HCT116 (cell line): ENCODE measurements around the gene LDAF1. TPM values are rescaled to one million over a fixed set of nuclear protein-coding genes. Genes with fewer than 3 reads are reported as not detected.

Source experiments
- ATAC-seq: fragments of 200-7000 bp; cut with Tn5 transposase; 2 replicates; pipeline ENCODE4 v1.9.1; 2020; ENCODE audit warnings: mild to moderate bottlenecking, moderate library complexity
- BruUV-seq: library from RNA; stranded (reverse); fragments of 400-500 nt; replicated peaks from 2 replicates; lab custom pipeline; 2021; lab: Mats Ljungman, UMichigan
- CTCF ChIA-PET: fragments of 300-600 bp; sonication (Branson Sonifier 250); formaldehyde crosslinking; loops from one replicate; lab custom pipeline; 2021; ENCODE audit warnings: antibody characterized with exemption; lab: Charles Lee
- POLR2A ChIA-PET: fragments of 300-600, 350-600 bp; sonication (Branson Sonifier 250); formaldehyde crosslinking; loops from one replicate; lab custom pipeline; 2021; ENCODE audit warnings: antibody characterized with exemption; lab: Charles Lee
- RAD21 ChIA-PET, 2 experiments: fragments of 300-600 bp; sonication (Branson Sonifier 250); formaldehyde crosslinking; loops; one replicate each; lab custom pipeline; 2023; ENCODE audit warnings: low total read pairs in 2 of 2; ENCODE audit not compliant: uncharacterized antibody in 2 of 2, unreplicated experiment in 2 of 2, low non-redundant PET in 1 of 2; lab: Charles Lee
- DNase-seq: peaks from one replicate; pipeline ENCODE4 v3.0.0-alpha.2; 2010; ENCODE audit warnings: low read depth, low spot score
- H2AFZ ChIP-seq: fragments of 200-600 bp; shearing (Covaris generic), sonication (generic); 2 replicates; pipeline ENCODE4 v1.6.1; 2017; ENCODE audit warnings: low read depth, mixed run types, mixed read lengths, antibody characterized with exemption, low read length; ENCODE audit not compliant: poor library complexity, severe bottlenecking
- H3K27ac ChIP-seq: 2 replicates; pipeline ENCODE4 v1.5.1; 2012; ENCODE audit warnings: low read depth, low read length
- H3K27me3 ChIP-seq: fragments of 200-600 bp; sonication (generic); 2 replicates; pipeline ENCODE4 v1.6.1; 2016; ENCODE audit warnings: mixed run types, low read length, mixed read lengths; ENCODE audit not compliant: insufficient read depth
- H3K36me3 ChIP-seq, 2 experiments: fragments of 200-500 bp in 1 of 2; fragments of 200-600 bp in 1 of 2; sonication (Bioruptor generic) in 1 of 2; sonication (generic) in 1 of 2; 2 replicates each; pipeline versions ENCODE4 v1.5.1 to v1.6.1; 2014 to 2016; ENCODE audit warnings: low read length in 2 of 2, inconsistent platforms in 1 of 2, mixed read lengths in 1 of 2, mixed run types in 1 of 2; ENCODE audit not compliant: insufficient read depth in 2 of 2, control insufficient read depth in 1 of 2
- H3K4me1 ChIP-seq, 2 experiments: fragments of 200-600 bp in 1 of 2; sonication (generic) in 1 of 2; 2 replicates each; pipeline versions ENCODE4 v1.5.1 to v1.6.1; 2012 to 2017; ENCODE audit warnings: low read length in 2 of 2, inconsistent platforms in 1 of 2, mild to moderate bottlenecking in 1 of 2, mixed read lengths in 1 of 2, mixed run types in 1 of 2, moderate library complexity in 1 of 2; ENCODE audit not compliant: insufficient read depth in 2 of 2, control insufficient read depth in 1 of 2
- H3K4me2 ChIP-seq: fragments of 200-600 bp; sonication (generic); 2 replicates; pipeline ENCODE4 v1.6.1; 2017; ENCODE audit warnings: mixed run types, low read length, mixed read lengths
- H3K4me3 ChIP-seq, 2 experiments: fragments of 200-600 bp in 1 of 2; sonication (generic) in 1 of 2; replicated peaks in 1 of 2; 2 replicates each; pipeline ENCODE4 v1.5.1; 2011 to 2016; ENCODE audit warnings: low read length in 2 of 2, control low read depth in 1 of 2, low read depth in 1 of 2, mild to moderate bottlenecking in 1 of 2, mixed read lengths in 1 of 2, mixed run types in 1 of 2
- H3K79me2 ChIP-seq: fragments of 200-600 bp; sonication (generic); 2 replicates; pipeline ENCODE4 v1.6.1; 2017; ENCODE audit warnings: mild to moderate bottlenecking, mixed run types, low read length, moderate library complexity, mixed read lengths; ENCODE audit not compliant: insufficient read depth
- H3K9ac ChIP-seq: fragments of 200-600 bp; sonication (generic); 2 replicates; pipeline ENCODE4 v1.6.1; 2016; ENCODE audit warnings: low read length, mixed read lengths
- H3K9me2 ChIP-seq: fragments of 200-600 bp; sonication (generic), shearing (Covaris generic); 2 replicates; pipeline ENCODE4 v1.6.1; 2017; ENCODE audit warnings: mixed run types, mild to moderate bottlenecking, moderate library complexity; ENCODE audit not compliant: insufficient read depth
- H3K9me3 ChIP-seq, 2 experiments: fragments of 200-500 bp in 1 of 2; fragments of 200-600 bp in 1 of 2; sonication (Bioruptor generic) in 1 of 2; sonication (generic) in 1 of 2; 2 replicates each; pipeline ENCODE4 v1.6.1; 2014 to 2017; ENCODE audit warnings: low read length in 2 of 2, mixed read lengths in 2 of 2, inconsistent platforms in 1 of 2, low read depth in 1 of 2, mild to moderate bottlenecking in 1 of 2, mixed run types in 1 of 2, moderate library complexity in 1 of 2; ENCODE audit not compliant: control insufficient read depth in 1 of 2, insufficient read depth in 1 of 2
- H4K20me1 ChIP-seq: fragments of 200-600 bp; sonication (generic), shearing (Covaris generic); 2 replicates; pipeline ENCODE4 v1.6.1; 2017; ENCODE audit warnings: mixed run types, mild to moderate bottlenecking, moderate library complexity; ENCODE audit not compliant: insufficient read depth
- EGR1 ChIP-seq: IDR thresholded peaks from 2 replicates; pipeline ENCODE4 v1.6.1; 2012; ENCODE audit warnings: low read depth
- JUND ChIP-seq: IDR thresholded peaks from 2 replicates; pipeline ENCODE4 v1.6.1; 2012
- SIN3A ChIP-seq: IDR thresholded peaks from 2 replicates; pipeline ENCODE4 v1.6.1; 2012; ENCODE audit warnings: low read depth
- SRF ChIP-seq: IDR thresholded peaks from 2 replicates; pipeline ENCODE4 v1.6.1; 2012; ENCODE audit warnings: low read depth
- ZNF274 ChIP-seq: fragments of 200-500 bp; sonication (Bioruptor generic); IDR thresholded peaks from 2 replicates; pipeline ENCODE4 v1.6.1; 2014; ENCODE audit warnings: mild to moderate bottlenecking, low read depth, low read length, inconsistent platforms
- intact Hi-C: fragments of 100-400 bp; cut with micrococcal nuclease; formaldehyde crosslinking; loops from 2 replicates; pipeline ENCODE4 v1.10.0; 2022
- total RNA-seq: library from RNA; stranded (reverse); gene quantifications from one replicate; pipeline ENCODE4 v1.2.1, GENCODE V29; 2021; ENCODE audit not compliant: unreplicated experiment

Gene LDAF1
- total RNA-seq, 1 experiment from 2014 or later, result 30.0 TPM

GRCh38 chr16:21214086-21214485, 55.6 kb downstream of the LDAF1 start:
- intact Hi-C loops, result no loop called here
- ChIA-PET RAD21 (no interaction called here), POLR2A (no interaction called here)
- H3K36me3 ChIP-seq, result no peaks in the 10 kb centered on the region
- H3K27ac ChIP-seq, result no peak overlapping the region
- no peaks in the 10 kb centered on the region for H4K20me1 ChIP-seq
- H3K27me3 ChIP-seq, result no peaks in the 10 kb centered on the region
- no peaks in the 10 kb centered on the region for H3K9me3 ChIP-seq
- no peaks in the 10 kb centered on the region for H3K4me1 ChIP-seq
- no peak for TF ChIP-seq SRF
- no peak for TF ChIP-seq EGR1
- TF ChIP-seq, all 23 proteins: peak for 0
- no peaks in the 10 kb centered on the region for H3K9me2 ChIP-seq
- no peak overlapping the region for H3K4me2 ChIP-seq
- no peak overlapping the region for H3K9ac ChIP-seq
- CTCF ChIA-PET, result no interaction called here
- H2AFZ ChIP-seq, result no peak overlapping the region
- ATAC-seq (no peak), DNase-seq (no peak)
- no peak overlapping the region for H3K4me3 ChIP-seq
- H3K79me2 ChIP-seq, result no peaks in the 10 kb centered on the region
- BruUV-seq, result no TSS peak

GRCh38 chr16:21217121-21217520, 58.6 kb downstream of the LDAF1 start:
- DNase-seq (no peak), ATAC-seq (no peak)
- ChIA-PET RAD21 (no interaction called here), CTCF (no interaction called here), POLR2A (no interaction called here)
- no peak overlapping the region for H3K4me2 ChIP-seq
- no peak overlapping the region for H3K9ac ChIP-seq
- H4K20me1 ChIP-seq, result no peaks in the 10 kb centered on the region
- H3K4me3 ChIP-seq, result no peak overlapping the region
- TF ChIP-seq ZNF274 (no peak), JUND (no peak), SIN3A (no peak)
- no peaks in the 10 kb centered on the region for H3K9me2 ChIP-seq
- intact Hi-C loops, result no loop called here
- H2AFZ ChIP-seq, result no peak overlapping the region
- no TSS peak for BruUV-seq
- no peaks in the 10 kb centered on the region for H3K79me2 ChIP-seq
- H3K36me3 ChIP-seq, result no peaks in the 10 kb centered on the region
- no peaks in the 10 kb centered on the region for H3K4me1 ChIP-seq
- H3K9me3 ChIP-seq, result no peaks in the 10 kb centered on the region
- no peak overlapping the region for H3K27ac ChIP-seq
- H3K27me3 ChIP-seq, result no peaks in the 10 kb centered on the region
